Endothelial cell of umbilical vein (primary cell): ENCODE measurements around the gene TP73.

ENCODE experiments used
- GATA2 ChIP-seq: IDR thresholded peaks from 2 replicates; pipeline ENCODE4 v1.7.0; 2011; ENCODE audit warnings: low read depth, mild to moderate bottlenecking, moderate library complexity, mixed read lengths, low read length; ENCODE audit not compliant: insufficient read length, insufficient read depth
- POLR2A ChIP-seq: IDR thresholded peaks from 2 replicates; pipeline ENCODE4 v1.6.1; 2012; ENCODE audit warnings: low read depth, mild to moderate bottlenecking, control low read depth, low read length
- POLR2AphosphoS5 ChIP-seq: IDR thresholded peaks from 2 replicates; pipeline ENCODE4 v1.6.1; 2012; ENCODE audit warnings: low read depth, mild to moderate bottlenecking, control low read depth, low read length, moderate library complexity; ENCODE audit not compliant: insufficient read depth
- TF ChIP-seq, protein P1 (sequence below), 2 donors: IDR thresholded peaks; 1 replicate in 1 of 2; 2 replicates in 1 of 2; pipeline ENCODE4 v1.5.1; 2011; ENCODE audit warnings: low read length in 2 of 2, mild to moderate bottlenecking in 2 of 2, moderate library complexity in 2 of 2, control low read depth in 1 of 2, inconsistent platforms in 1 of 2, low read depth in 1 of 2; ENCODE audit not compliant: insufficient read depth in 1 of 2; ENCODE audit errors: extremely low read depth in 1 of 2

DNA sequence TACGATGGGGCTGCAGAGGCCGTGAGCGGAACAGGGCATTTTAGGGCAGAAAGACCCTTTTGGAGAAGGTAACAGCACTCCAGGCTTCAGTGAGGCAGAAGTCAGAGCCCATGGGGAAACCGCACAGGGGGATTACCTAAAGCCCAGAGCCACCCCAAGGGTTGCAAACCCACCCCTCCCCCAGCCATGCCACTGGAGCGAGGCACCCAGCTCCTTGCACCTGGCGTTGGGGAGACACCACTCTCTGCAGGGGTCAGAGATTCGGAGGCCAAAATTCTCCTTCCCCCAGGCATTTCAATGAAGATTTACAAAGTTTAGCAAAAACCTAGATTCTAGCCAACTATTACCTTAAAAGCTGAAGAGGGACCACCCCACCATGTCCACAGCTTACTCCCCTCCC is 61.5 kb downstream of the TP73 start:
- TF ChIP-seq GATA2 (no peak), POLR2AphosphoS5 (no peak), POLR2A (no peak)
- TF ChIP-seq, protein P1, sequence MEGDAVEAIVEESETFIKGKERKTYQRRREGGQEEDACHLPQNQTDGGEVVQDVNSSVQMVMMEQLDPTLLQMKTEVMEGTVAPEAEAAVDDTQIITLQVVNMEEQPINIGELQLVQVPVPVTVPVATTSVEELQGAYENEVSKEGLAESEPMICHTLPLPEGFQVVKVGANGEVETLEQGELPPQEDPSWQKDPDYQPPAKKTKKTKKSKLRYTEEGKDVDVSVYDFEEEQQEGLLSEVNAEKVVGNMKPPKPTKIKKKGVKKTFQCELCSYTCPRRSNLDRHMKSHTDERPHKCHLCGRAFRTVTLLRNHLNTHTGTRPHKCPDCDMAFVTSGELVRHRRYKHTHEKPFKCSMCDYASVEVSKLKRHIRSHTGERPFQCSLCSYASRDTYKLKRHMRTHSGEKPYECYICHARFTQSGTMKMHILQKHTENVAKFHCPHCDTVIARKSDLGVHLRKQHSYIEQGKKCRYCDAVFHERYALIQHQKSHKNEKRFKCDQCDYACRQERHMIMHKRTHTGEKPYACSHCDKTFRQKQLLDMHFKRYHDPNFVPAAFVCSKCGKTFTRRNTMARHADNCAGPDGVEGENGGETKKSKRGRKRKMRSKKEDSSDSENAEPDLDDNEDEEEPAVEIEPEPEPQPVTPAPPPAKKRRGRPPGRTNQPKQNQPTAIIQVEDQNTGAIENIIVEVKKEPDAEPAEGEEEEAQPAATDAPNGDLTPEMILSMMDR (IDR thresholded peaks at IDR 0.05; ENCODE audit: extremely low read depth in 1 of 2, insufficient read depth in 1 of 2, low read depth in 1 of 2, low read length in 2 of 2): no peak
